ENCODE results near the gene CELSR1.
"Not testable (repeated sequence)": the region's sequence is repeated elsewhere in the genome, so short reads cannot be mapped to it uniquely, and the experiment has no call there.

Gene CELSR1

GRCh38 chr22:46424496-46424895 is 112.9 kb downstream of the CELSR1 start:
- no peak for DNase-seq (ENCODE audit: low read depth in 2 of 2)

- DNase-seq (ENCODE audit: low read depth in 2 of 2): no peak
Observed at GRCh38 chr22:46422896-46423295, 114.5 kb downstream of the CELSR1 start.

GRCh38 chr22:46421267-46421666 is 116.2 kb downstream of the CELSR1 start:
- peak in 1 of 2 donors; percentile 9 for DNase-seq (ENCODE audit: low read depth in 2 of 2)

GRCh38 chr22:46419754-46420571 is 117.5 kb downstream of the CELSR1 start:
- no peak for DNase-seq (ENCODE audit: low read depth in 2 of 2)

- DNase-seq (ENCODE audit: low read depth in 2 of 2): no peak
Observed at GRCh38 chr22:46418827-46419226, 118.6 kb downstream of the CELSR1 start.

GRCh38 chr22:46417769-46418168 is 119.7 kb downstream of the CELSR1 start:
- DNase-seq (ENCODE audit: low read depth in 2 of 2): no peak

GRCh38 chr22:46416891-46417580 is 120.4 kb downstream of the CELSR1 start:
- no peak for DNase-seq (ENCODE audit: low read depth in 2 of 2)

- DNase-seq (ENCODE audit: low read depth in 2 of 2): no peak
Observed at GRCh38 chr22:46416520-46416871, 120.9 kb downstream of the CELSR1 start.

- DNase-seq (ENCODE audit: low read depth in 2 of 2): no peak
Observed at GRCh38 chr22:46415776-46416519, 121.5 kb downstream of the CELSR1 start.

GRCh38 chr22:46414704-46415103 is 122.7 kb downstream of the CELSR1 start:
- DNase-seq (ENCODE audit: low read depth in 2 of 2): no peak

GRCh38 chr22:46413725-46414379 is 123.6 kb downstream of the CELSR1 start:
- no peak for DNase-seq (ENCODE audit: low read depth in 2 of 2)

- no peak for DNase-seq (ENCODE audit: low read depth in 2 of 2)
Observed at GRCh38 chr22:46411347-46411746, 126.1 kb downstream of the CELSR1 start.

GRCh38 chr22:46410291-46410808 is 127.1 kb downstream of the CELSR1 start:
- no peak for DNase-seq (ENCODE audit: low read depth in 2 of 2)

- DNase-seq (ENCODE audit: low read depth in 2 of 2): no peak
Observed at GRCh38 chr22:46409631-46410210, 127.7 kb downstream of the CELSR1 start.

GRCh38 chr22:46408568-46409506 is 128.6 kb downstream of the CELSR1 start:
- DNase-seq (ENCODE audit: low read depth in 2 of 2): no peak

GRCh38 chr22:46407748-46408147 is 129.7 kb downstream of the CELSR1 start:
- no peak for DNase-seq (ENCODE audit: low read depth in 2 of 2)

- DNase-seq (ENCODE audit: low read depth in 2 of 2): no peak
Observed at GRCh38 chr22:46406791-46407190, 130.6 kb downstream of the CELSR1 start.

GRCh38 chr22:46406349-46406748 is 131.1 kb downstream of the CELSR1 start:
- no peak for DNase-seq (ENCODE audit: low read depth in 2 of 2)

- DNase-seq (ENCODE audit: low read depth in 2 of 2): no peak
Observed at GRCh38 chr22:46405901-46406300, 131.5 kb downstream of the CELSR1 start.

GRCh38 chr22:46403880-46404279 is 133.5 kb downstream of the CELSR1 start:
- not testable (repeated sequence) for DNase-seq (ENCODE audit: low read depth in 2 of 2)
